Nephron (organoid): ENCODE measurements around the gene KCTD2.
A peak's percentile ranks its signal among the peaks of the same experiment; 100 is the strongest.

Source experiments
- H3K27ac Mint-ChIP-seq, 3 experiments: 2 replicates each; pipeline ENCODE4 v1.8.0; 2020; ENCODE audit warnings: mixed read lengths in 3 of 3, mild to moderate bottlenecking in 2 of 3, moderate library complexity in 1 of 3
- H3K27me3 Mint-ChIP-seq: 2 replicates; pipeline ENCODE4 v1.8.0; 2021; ENCODE audit warnings: low read depth, mild to moderate bottlenecking, moderate library complexity, mixed read lengths
- H3K36me3 Mint-ChIP-seq: 2 replicates; pipeline ENCODE4 v1.8.0; 2020; ENCODE audit warnings: low read depth, mixed read lengths
- H3K4me1 Mint-ChIP-seq: 2 replicates; pipeline ENCODE4 v1.8.0; 2020; ENCODE audit warnings: mixed read lengths
- H3K4me3 Mint-ChIP-seq, 3 experiments: 2 replicates each; pipeline ENCODE4 v1.8.0; 2020; ENCODE audit warnings: mild to moderate bottlenecking in 3 of 3, mixed read lengths in 3 of 3, moderate library complexity in 2 of 3
- H3K9me3 Mint-ChIP-seq: 2 replicates; pipeline ENCODE4 v1.8.0; 2020; ENCODE audit warnings: mixed read lengths
- TF ChIP-seq, protein P1 (sequence below), 3 experiments: fragments of 200-600 bp; sonication (generic); IDR thresholded peaks; one replicate each; pipeline ENCODE4 v1.5.0; 2021; ENCODE audit warnings: antibody characterized with exemption in 3 of 3; ENCODE audit not compliant: unreplicated experiment in 3 of 3

Gene KCTD2, protein sequence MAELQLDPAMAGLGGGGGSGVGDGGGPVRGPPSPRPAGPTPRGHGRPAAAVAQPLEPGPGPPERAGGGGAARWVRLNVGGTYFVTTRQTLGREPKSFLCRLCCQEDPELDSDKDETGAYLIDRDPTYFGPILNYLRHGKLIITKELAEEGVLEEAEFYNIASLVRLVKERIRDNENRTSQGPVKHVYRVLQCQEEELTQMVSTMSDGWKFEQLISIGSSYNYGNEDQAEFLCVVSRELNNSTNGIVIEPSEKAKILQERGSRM

DNA sequence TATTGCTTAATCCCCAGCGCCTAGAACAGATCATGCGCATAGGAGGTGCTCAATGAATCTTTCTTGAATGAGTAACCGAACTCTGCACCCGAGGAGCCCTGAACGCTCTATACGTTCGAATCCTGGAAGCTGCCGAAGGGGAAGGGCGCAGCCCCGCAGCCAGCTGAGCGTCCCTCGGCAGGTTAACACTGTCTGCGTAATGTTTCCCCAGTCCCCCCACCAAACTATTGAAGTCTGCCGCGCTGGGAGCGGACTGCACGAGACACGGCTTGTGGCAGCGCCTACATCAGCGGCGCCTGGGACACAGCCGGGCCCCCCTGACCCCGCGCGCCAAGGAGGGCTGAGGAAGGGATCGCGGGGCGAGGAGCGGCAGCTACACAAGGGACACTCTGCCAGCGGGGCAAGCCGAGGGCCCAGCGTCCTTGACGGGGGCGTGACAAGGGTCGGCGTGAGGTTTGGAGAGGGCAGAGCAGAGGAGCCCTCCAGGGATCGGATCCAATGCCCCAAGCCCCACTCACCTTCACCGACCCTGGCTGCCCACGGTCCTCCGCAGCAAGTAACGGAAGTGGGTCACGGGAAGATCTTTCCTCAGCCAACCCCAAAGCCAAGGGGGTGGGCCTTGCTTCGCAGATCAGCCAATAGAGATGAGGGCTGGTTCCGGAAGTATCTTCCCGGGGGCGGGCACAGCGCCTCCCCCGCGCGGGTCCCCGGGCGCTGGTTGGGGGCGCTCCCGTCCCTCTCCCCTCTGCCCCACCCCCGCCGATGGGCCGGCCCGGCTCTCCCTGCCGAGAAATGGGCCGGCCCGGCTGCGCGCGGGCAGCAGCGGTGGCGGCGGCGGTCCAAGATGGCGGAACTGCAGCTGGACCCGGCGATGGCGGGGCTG, at the start of gene KCTD2, which contains the start of gene ATP5PD:
Gene KCTD2, plus strand, starts transcription at position 819 of the 883 bp plus-strand sequence. Its CDS starts 26 bp downstream, at position 845.
Gene ATP5PD, minus strand, starts transcription at position 563 of the 883 bp plus-strand sequence. CDS start 4,319 bp downstream, outside the sequence.
- Mint-ChIP-seq H3K36me3 (peaks cover 24% of the 10 kb centered on the region), H3K9me3 (no peaks in the 10 kb centered on the region), H3K27me3 (no peaks in the 10 kb centered on the region), H3K4me1 (peaks cover 28% of the 10 kb centered on the region), H3K4me3 (peak within 1 kb of the TSS; percentile 97 to 99 (median 99)), H3K27ac (peak within 1 kb of the TSS; percentile 81 to 97 (median 95))
- TF ChIP-seq, protein P1, sequence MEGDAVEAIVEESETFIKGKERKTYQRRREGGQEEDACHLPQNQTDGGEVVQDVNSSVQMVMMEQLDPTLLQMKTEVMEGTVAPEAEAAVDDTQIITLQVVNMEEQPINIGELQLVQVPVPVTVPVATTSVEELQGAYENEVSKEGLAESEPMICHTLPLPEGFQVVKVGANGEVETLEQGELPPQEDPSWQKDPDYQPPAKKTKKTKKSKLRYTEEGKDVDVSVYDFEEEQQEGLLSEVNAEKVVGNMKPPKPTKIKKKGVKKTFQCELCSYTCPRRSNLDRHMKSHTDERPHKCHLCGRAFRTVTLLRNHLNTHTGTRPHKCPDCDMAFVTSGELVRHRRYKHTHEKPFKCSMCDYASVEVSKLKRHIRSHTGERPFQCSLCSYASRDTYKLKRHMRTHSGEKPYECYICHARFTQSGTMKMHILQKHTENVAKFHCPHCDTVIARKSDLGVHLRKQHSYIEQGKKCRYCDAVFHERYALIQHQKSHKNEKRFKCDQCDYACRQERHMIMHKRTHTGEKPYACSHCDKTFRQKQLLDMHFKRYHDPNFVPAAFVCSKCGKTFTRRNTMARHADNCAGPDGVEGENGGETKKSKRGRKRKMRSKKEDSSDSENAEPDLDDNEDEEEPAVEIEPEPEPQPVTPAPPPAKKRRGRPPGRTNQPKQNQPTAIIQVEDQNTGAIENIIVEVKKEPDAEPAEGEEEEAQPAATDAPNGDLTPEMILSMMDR (IDR thresholded peaks at IDR 0.05; ENCODE audit: unreplicated experiment in 3 of 3) = no peak

DNA sequence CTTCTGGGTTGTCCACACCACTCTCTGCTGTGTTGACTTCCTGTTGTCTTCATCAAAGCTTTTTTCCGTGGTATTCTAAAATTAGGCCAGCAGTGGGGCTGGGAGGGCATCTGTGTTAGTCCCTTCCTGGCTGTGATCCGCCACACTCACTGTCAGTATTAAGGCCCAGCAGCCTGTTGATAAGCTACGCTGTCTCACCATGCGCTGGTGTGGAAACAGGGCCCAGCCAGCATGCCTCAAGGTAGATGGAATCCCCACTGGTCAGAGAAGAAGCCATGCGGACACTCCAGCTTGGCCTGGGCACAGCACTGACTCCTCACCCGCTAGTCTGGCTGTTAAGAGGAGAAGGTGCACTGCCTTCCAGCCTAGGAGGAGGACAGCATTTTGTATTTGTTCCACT, 48.2 kb upstream of the KCTD2 start:
- peaks cover 4% of the 10 kb centered on the region for H3K4me1 Mint-ChIP-seq
- no peak overlapping the region for H3K4me3 Mint-ChIP-seq
- H3K36me3 Mint-ChIP-seq = peaks cover 10% of the 10 kb centered on the region
- no peaks in the 10 kb centered on the region for H3K9me3 Mint-ChIP-seq
- H3K27me3 Mint-ChIP-seq = no peaks in the 10 kb centered on the region
- TF ChIP-seq, protein P1 (IDR thresholded peaks at IDR 0.05; ENCODE audit: unreplicated experiment in 3 of 3) = no peak
- no peak overlapping the region for H3K27ac Mint-ChIP-seq

DNA sequence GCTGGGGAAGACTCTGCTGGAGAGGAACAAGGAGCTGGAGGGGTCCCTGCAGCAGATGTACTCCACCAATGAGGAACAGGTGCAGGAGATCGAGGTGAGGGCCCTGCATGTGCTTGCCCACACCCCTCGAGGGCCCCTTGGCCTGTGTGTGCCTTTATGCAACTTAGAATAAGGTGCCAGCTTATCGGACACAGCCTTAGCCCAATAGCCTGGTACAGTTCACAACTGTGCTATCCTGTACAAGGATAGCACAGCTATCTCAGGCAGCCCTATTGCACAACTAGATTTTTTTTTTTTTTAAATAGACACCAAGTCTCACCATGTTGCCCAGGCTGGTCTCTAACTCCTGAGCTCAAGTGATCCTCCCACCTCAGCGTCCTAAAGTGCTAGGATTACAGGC, 47.5 kb upstream of the KCTD2 start:
- no peak overlapping the region for H3K4me3 Mint-ChIP-seq
- no peaks in the 10 kb centered on the region for H3K4me1 Mint-ChIP-seq
- peaks cover 10% of the 10 kb centered on the region for H3K36me3 Mint-ChIP-seq
- no peaks in the 10 kb centered on the region for H3K9me3 Mint-ChIP-seq
- no peaks in the 10 kb centered on the region for H3K27me3 Mint-ChIP-seq
- no peak overlapping the region for H3K27ac Mint-ChIP-seq
- TF ChIP-seq, protein P1 (IDR thresholded peaks at IDR 0.05; ENCODE audit: unreplicated experiment in 3 of 3) = no peak

DNA sequence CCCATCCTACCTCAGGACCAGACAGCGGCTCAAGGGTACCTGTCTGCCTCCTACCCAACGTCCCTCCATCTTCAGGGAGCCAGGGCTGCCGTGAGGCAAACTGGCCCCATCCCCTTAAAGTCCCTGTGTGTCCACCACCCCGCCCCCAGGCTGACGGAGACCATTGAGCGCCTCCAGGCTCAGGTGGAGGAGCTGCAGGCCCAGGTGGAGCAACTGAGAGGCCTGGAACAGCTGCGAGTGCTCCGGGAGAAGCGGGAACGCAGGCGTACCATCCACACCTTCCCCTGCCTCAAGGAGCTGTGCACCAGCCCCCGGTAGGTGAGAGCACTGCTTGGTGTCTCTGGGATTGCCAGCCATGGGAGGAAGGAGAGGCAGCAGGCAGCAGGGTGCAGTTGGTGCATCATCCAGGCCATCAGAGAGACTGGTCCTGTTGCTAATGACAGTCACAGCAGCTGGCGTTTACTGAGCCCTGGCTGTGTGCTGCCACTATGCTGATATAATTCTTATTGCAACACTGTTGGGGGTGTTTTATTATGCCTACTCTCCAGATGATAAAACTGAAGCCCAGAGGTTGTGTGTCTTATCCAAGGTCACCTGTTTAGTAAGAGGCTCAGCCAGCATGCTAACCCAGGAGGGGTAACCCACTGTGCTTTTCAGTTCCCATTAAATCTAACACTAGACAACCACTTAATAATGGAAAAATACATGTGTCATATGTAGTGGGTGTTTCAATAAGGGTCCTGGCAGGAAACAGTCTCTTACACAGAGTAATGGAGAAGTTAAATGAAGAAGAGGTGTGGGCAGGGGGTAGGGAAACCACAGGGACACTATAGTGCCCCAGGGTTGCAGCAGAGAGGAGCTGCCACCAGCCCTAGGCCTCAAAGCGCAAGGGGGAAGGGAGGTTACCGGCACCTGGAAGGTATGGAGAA, 44.8 kb upstream of the KCTD2 start:
- TF ChIP-seq, protein P1 (IDR thresholded peaks at IDR 0.05; ENCODE audit: unreplicated experiment in 3 of 3) = no peak
- Mint-ChIP-seq H3K4me1 (no peaks in the 10 kb centered on the region), H3K36me3 (peaks cover 10% of the 10 kb centered on the region), H3K4me3 (no peak overlapping the region), H3K27ac (no peak overlapping the region), H3K27me3 (no peaks in the 10 kb centered on the region), H3K9me3 (no peaks in the 10 kb centered on the region)

DNA sequence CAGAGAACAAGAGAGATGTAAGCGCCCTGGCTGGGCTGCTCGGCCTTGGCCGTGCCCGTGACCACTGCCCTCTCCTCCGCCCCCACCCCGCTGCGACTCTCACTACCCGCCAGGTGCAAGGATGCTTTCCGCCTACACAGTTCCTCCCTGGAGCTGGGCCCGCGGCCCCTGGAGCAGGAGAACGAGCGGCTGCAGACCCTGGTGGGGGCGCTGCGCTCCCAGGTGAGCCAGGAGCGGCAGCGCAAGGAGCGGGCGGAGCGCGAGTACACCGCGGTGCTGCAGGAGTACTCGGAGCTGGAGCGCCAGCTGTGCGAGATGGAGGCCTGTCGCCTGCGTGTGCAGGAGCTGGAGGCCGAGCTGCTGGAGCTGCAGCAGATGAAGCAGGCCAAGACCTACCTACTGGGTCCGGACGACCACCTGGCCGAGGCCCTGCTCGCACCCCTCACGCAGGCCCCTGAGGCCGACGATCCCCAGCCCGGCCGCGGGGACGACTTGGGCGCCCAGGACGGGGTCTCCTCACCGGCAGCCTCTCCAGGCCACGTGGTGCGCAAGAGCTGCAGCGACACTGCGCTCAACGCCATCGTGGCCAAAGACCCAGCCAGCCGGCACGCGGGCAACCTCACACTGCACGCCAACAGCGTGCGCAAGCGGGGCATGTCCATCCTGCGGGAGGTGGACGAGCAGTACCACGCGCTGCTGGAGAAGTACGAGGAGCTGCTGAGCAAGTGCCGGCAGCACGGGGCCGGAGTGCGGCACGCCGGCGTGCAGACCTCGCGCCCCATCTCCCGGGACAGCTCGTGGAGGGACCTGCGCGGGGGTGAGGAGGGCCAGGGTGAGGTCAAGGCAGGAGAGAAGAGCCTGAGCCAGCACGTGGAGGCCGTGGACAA, 43.7 kb upstream of the KCTD2 start:
- Mint-ChIP-seq H3K27me3 (no peaks in the 10 kb centered on the region), H3K4me3 (no peak overlapping the region), H3K9me3 (no peaks in the 10 kb centered on the region), H3K36me3 (peaks cover 10% of the 10 kb centered on the region), H3K4me1 (no peaks in the 10 kb centered on the region), H3K27ac (no peak overlapping the region)
- TF ChIP-seq, protein P1 (IDR thresholded peaks at IDR 0.05; ENCODE audit: unreplicated experiment in 3 of 3) = no peak
